Ishikawa (cell line): ENCODE data around the gene ANK3.

Experiments
- CEBPB ChIP-seq: IDR thresholded peaks from 2 replicates; pipeline ENCODE4 v1.6.1; 2012
- CREB1 ChIP-seq: IDR thresholded peaks from 2 replicates; pipeline ENCODE4 v1.6.1; 2012; ENCODE audit warnings: low read depth
- EGR1 ChIP-seq: IDR thresholded peaks from 2 replicates; pipeline ENCODE4 v1.6.1; 2012
- EP300 ChIP-seq: IDR thresholded peaks from 2 replicates; pipeline ENCODE4 v1.6.1; 2012; ENCODE audit warnings: borderline replicate concordance
- FOXM1 ChIP-seq: IDR thresholded peaks from 2 replicates; pipeline ENCODE4 v1.6.1; 2012; ENCODE audit warnings: low read depth, borderline replicate concordance
- MAX ChIP-seq: IDR thresholded peaks from 2 replicates; pipeline ENCODE4 v1.6.1; 2012
- NFIC ChIP-seq: IDR thresholded peaks from 2 replicates; pipeline ENCODE4 v1.6.1; 2012
- RAD21 ChIP-seq: IDR thresholded peaks from 2 replicates; pipeline ENCODE4 v1.6.1; 2012; ENCODE audit warnings: low read depth
- REST ChIP-seq: IDR thresholded peaks from 2 replicates; pipeline ENCODE4 v1.6.1; 2012; ENCODE audit warnings: low read depth, mild to moderate bottlenecking
- TAF1 ChIP-seq: IDR thresholded peaks from 2 replicates; pipeline ENCODE4 v1.6.1; 2012; ENCODE audit warnings: low read depth, mild to moderate bottlenecking
- TCF12 ChIP-seq: IDR thresholded peaks from 2 replicates; pipeline ENCODE4 v1.6.1; 2012; ENCODE audit warnings: low read depth
- TEAD4 ChIP-seq: IDR thresholded peaks from 2 replicates; pipeline ENCODE4 v1.6.1; 2012
- USF1 ChIP-seq: IDR thresholded peaks from 2 replicates; pipeline ENCODE4 v1.6.1; 2012
- YY1 ChIP-seq: IDR thresholded peaks from 2 replicates; pipeline ENCODE4 v1.6.1; 2012; ENCODE audit warnings: low read depth
- ZBTB7A ChIP-seq: IDR thresholded peaks from 2 replicates; pipeline ENCODE4 v1.6.1; 2012; ENCODE audit warnings: low read depth

The ANK3 gene

GRCh38 chr10:60000747-60001146 lies 388.9 kb downstream of the ANK3 start:
- no peak for TF ChIP-seq TAF1
- TF ChIP-seq REST = no peak
- no peak for TF ChIP-seq FOXM1

GRCh38 chr10:59997827-59998525 lies 391.7 kb downstream of the ANK3 start:
- TF ChIP-seq REST (no peak), EP300 (no peak), USF1 (no peak), EGR1 (no peak), YY1 (no peak), TCF12 (no peak), NFIC (no peak), FOXM1 (no peak), RAD21 (no peak), MAX (no peak), CEBPB (no peak), CREB1 (no peak), TEAD4 (no peak), TAF1 (no peak), ZBTB7A (no peak)

- TF ChIP-seq TEAD4 (no peak), RAD21 (no peak), TCF12 (no peak), TAF1 (no peak), CREB1 (no peak), USF1 (no peak), EGR1 (no peak), ZBTB7A (no peak), EP300 (no peak), REST (no peak), FOXM1 (no peak), CEBPB (no peak), NFIC (no peak)
Measured at GRCh38 chr10:59995862-59996261, 393.8 kb downstream of the ANK3 start.

GRCh38 chr10:59993931-59994330 lies 395.7 kb downstream of the ANK3 start:
- TF ChIP-seq REST (no peak), YY1 (no peak), FOXM1 (no peak), TEAD4 (no peak), TAF1 (no peak), ZBTB7A (no peak), TCF12 (no peak), NFIC (no peak)
